Measurements from ENCODE around the gene ADGRG1.

- TF ChIP-seq, protein P1, sequence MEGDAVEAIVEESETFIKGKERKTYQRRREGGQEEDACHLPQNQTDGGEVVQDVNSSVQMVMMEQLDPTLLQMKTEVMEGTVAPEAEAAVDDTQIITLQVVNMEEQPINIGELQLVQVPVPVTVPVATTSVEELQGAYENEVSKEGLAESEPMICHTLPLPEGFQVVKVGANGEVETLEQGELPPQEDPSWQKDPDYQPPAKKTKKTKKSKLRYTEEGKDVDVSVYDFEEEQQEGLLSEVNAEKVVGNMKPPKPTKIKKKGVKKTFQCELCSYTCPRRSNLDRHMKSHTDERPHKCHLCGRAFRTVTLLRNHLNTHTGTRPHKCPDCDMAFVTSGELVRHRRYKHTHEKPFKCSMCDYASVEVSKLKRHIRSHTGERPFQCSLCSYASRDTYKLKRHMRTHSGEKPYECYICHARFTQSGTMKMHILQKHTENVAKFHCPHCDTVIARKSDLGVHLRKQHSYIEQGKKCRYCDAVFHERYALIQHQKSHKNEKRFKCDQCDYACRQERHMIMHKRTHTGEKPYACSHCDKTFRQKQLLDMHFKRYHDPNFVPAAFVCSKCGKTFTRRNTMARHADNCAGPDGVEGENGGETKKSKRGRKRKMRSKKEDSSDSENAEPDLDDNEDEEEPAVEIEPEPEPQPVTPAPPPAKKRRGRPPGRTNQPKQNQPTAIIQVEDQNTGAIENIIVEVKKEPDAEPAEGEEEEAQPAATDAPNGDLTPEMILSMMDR (IDR thresholded peaks at IDR 0.05): no peak
- no peak for TF ChIP-seq EZH2phosphoT487 (IDR thresholded peaks at IDR 0.05; ENCODE audit: borderline replicate concordance, low read depth)
Measured at GRCh38 chr16:57672824-57673223, 44.4 kb downstream of the ADGRG1 start.
